Loucy (cell line): Measurements from ENCODE around the gene HELB.

Experiments
- CTCF ChIP-seq: fragments of 200-600 bp; sonication (generic); conservative IDR thresholded peaks from 2 replicates; pipeline ENCODE4 v1.5.1; 2014; ENCODE audit warnings: mild to moderate bottlenecking, antibody characterized with exemption, low read length
- EZH2phosphoT487 ChIP-seq: fragments of 200-600 bp; IDR thresholded peaks from 2 replicates; pipeline ENCODE4 v1.6.1; 2018; ENCODE audit warnings: antibody characterized with exemption, mild to moderate bottlenecking, moderate library complexity, borderline replicate concordance

DNA sequence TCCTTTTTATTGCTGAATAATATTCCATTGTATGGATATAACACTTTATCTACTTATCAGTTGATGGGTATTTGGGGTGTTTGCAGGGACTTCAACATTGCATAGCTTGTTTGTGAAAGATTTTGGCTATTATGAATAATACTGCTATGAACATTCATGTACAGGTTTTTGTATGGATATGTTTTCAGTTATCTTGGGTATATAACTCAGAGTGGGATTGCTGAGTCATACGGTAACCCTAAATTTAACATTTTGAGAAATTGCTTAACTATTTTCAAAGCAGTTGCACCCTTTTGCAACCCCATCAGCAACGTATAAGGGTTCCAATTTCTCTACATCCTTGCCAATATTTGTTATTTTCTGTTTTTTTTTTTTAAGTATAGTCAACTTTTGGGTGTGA, 27.3 kb upstream of the HELB start:
- TF ChIP-seq CTCF (no peak), EZH2phosphoT487 (no peak)
